Activated CD8-positive, alpha-beta T cell treated with anti-CD3 and anti-CD28 coated beads for 36 hours (primary cell): Measurements from ENCODE around the gene RALBP1. TPM values are rescaled to one million over a fixed set of nuclear protein-coding genes. Genes with fewer than 3 reads are reported as not detected.
A peak's percentile ranks its signal among the peaks of the same experiment; 100 is the strongest.

Source experiments
- ATAC-seq: fragments of 200-7000 bp; cut with Tn5 transposase; one replicate; pipeline ENCODE4 v1.10.0; 2021; ENCODE audit warnings: mild to moderate bottlenecking, moderate library complexity
- CTCF ChIA-PET: fragments of 350-600 bp; sonication (Branson Sonifier 250); formaldehyde crosslinking; loops from one replicate; lab custom pipeline; 2021; ENCODE audit warnings: antibody characterized with exemption; lab: Charles Lee
- POLR2A ChIA-PET: fragments of 350-600 bp; sonication (Branson Sonifier 250); formaldehyde crosslinking; loops from one replicate; lab custom pipeline; 2021; ENCODE audit warnings: antibody characterized with exemption; lab: Charles Lee
- DNase-seq: peaks from one replicate; pipeline ENCODE4 v3.0.0-alpha.2; 2020
- H3K27ac Mint-ChIP-seq: one replicate; pipeline ENCODE4 v1.8.0; 2021; ENCODE audit warnings: mild to moderate bottlenecking, mixed read lengths
- H3K27me3 Mint-ChIP-seq: one replicate; pipeline ENCODE4 v1.8.0; 2021; ENCODE audit warnings: mixed read lengths
- H3K36me3 Mint-ChIP-seq: one replicate; pipeline ENCODE4 v1.8.0; 2021; ENCODE audit warnings: low read depth, mixed read lengths
- H3K4me1 Mint-ChIP-seq: one replicate; pipeline ENCODE4 v1.8.0; 2021; ENCODE audit warnings: low read depth, mixed read lengths
- H3K4me3 Mint-ChIP-seq: one replicate; pipeline ENCODE4 v1.8.0; 2021; ENCODE audit warnings: mild to moderate bottlenecking, moderate library complexity, mixed read lengths
- H3K9me3 Mint-ChIP-seq: one replicate; pipeline ENCODE4 v1.8.0; 2021; ENCODE audit warnings: mixed read lengths
- intact Hi-C: fragments of 100-400 bp; cut with micrococcal nuclease; formaldehyde crosslinking; loops from one replicate; pipeline ENCODE4 v1.10.0; 2022
- total RNA-seq, 2 experiments: library from RNA; stranded (reverse); gene quantifications; one replicate each; pipeline ENCODE4 v1.2.3, GENCODE V29; 2021
- TF ChIP-seq, protein P1 (sequence below): fragments of 200-600 bp; IDR thresholded peaks from one replicate; pipeline ENCODE4 v1.8.0; 2022; ENCODE audit warnings: antibody characterized with exemption, mild to moderate bottlenecking

The RALBP1 gene
- total RNA-seq, 2 experiments from 2014 or later: 47.8 to 50.2 TPM

DNA sequence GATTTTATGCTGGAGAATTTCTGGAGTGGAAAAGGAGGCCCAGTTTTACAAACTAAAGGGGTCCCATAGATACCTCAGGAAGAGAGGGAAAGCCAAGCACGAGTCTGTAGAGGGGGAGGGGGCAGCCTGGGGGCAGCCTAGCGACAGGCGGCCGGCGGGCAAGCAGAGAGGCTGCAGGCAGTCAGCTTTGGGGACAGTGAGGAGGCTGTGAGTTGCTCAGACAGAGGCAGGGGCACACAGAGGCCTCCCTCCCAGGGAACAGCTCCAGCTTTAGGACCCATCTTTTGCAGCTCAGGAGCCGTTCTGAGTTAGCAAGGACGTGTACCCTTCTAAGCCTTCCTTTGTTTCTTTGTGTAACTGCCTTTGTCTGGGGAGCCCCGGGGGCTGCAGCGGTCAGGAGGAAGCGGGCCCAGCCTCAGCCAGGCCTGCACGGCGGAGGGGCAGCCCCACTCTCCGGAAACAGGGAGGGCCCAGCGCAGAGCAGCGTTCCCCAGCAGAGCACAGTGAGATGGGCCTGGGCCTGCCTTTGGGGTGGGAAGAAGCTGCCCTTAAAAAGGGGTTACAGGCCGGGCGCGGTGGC is 41.1 kb upstream of the RALBP1 start:
- peaks cover 6% of the 10 kb centered on the region for H3K4me1 Mint-ChIP-seq
- peak; percentile 24 for DNase-seq
- TF ChIP-seq, protein P1, sequence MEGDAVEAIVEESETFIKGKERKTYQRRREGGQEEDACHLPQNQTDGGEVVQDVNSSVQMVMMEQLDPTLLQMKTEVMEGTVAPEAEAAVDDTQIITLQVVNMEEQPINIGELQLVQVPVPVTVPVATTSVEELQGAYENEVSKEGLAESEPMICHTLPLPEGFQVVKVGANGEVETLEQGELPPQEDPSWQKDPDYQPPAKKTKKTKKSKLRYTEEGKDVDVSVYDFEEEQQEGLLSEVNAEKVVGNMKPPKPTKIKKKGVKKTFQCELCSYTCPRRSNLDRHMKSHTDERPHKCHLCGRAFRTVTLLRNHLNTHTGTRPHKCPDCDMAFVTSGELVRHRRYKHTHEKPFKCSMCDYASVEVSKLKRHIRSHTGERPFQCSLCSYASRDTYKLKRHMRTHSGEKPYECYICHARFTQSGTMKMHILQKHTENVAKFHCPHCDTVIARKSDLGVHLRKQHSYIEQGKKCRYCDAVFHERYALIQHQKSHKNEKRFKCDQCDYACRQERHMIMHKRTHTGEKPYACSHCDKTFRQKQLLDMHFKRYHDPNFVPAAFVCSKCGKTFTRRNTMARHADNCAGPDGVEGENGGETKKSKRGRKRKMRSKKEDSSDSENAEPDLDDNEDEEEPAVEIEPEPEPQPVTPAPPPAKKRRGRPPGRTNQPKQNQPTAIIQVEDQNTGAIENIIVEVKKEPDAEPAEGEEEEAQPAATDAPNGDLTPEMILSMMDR: no peak
- no peaks in the 10 kb centered on the region for H3K9me3 Mint-ChIP-seq
- H3K36me3 Mint-ChIP-seq: no peaks in the 10 kb centered on the region
- H3K4me3 Mint-ChIP-seq: no peak overlapping the region
- CTCF ChIA-PET: interaction anchor here (0.9 to 1.3 kb wide), 2 partner anchors 10 to 82 kb away, joined by 3 to 4 read pairs; no protein-coding TSS in a partner anchor
- intact Hi-C loops: no loop called here
- H3K27ac Mint-ChIP-seq: no peak overlapping the region
- POLR2A ChIA-PET: no interaction called here
- ATAC-seq: peak; percentile 65
- H3K27me3 Mint-ChIP-seq: peaks cover 3% of the 10 kb centered on the region

DNA sequence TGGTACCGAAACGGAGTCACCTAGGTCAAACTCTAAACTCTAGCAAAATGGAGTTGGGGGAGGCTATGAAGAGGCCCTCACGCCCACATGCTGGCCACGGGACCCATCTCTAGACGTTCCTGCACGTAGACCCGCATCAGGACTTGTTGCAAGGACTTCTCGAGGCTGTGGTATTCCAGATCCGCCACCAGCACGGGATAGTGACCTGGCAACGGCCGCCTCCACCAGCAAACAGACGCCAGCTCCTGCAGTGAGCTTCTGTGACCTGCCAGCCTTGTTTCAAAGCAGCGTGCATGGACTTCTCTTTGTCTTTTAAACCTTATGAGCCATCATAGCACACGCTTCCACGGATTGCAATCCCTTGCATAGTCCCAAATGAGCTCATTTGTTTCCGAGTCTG is 40.3 kb upstream of the RALBP1 start:
- TF ChIP-seq, protein P1: no peak
- POLR2A ChIA-PET: no interaction called here
- Mint-ChIP-seq H3K27ac (no peak overlapping the region), H3K4me1 (peaks cover 6% of the 10 kb centered on the region), H3K36me3 (no peaks in the 10 kb centered on the region), H3K4me3 (no peak overlapping the region), H3K9me3 (no peaks in the 10 kb centered on the region), H3K27me3 (peaks cover 3% of the 10 kb centered on the region)
- intact Hi-C loops: no loop called here
- DNase-seq: no peak
- no peak for ATAC-seq
- CTCF ChIA-PET: interaction anchor here (1.3 kb wide), 1 partner anchor 82 kb away, joined by 4 read pairs; no protein-coding TSS in a partner anchor

DNA sequence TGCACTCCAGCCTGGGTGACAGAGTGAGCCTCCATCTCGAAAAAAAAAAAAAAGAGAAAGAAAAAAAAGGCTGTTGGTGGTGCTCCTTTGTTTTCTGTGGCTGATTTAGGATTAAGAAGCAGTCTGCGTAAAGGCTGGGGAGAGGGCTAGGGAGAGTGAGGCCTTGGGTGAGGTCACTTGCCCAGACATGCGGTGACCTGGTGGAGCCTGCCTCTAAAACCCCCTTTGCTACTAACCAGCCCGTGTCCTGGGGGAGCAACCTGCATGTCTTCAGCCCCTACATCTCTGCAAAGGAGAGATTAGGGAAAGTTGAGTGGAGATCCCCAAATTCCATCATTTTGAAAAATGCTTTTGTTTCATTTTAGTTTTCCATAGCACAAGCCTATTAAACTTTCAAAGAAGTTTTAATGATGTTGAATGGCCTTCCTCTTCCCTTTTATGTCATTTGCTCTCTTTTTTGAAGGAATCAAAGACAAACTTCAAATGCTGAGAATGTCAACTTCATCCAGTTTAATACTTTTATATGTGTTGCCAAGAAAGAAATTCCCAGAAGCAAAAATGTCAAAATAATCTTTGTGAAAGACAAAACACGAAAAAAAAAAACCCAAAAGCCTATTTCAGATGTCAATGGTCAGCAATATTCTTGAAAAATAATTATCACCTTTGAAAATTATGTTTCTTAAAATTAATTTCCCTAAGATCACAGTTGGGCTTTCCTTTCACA is 38.9 kb upstream of the RALBP1 start:
- ChIA-PET CTCF (no interaction called here), POLR2A (no interaction called here)
- Mint-ChIP-seq H3K27ac (no peak overlapping the region), H3K4me1 (peaks cover 6% of the 10 kb centered on the region), H3K9me3 (no peaks in the 10 kb centered on the region), H3K4me3 (no peak overlapping the region), H3K27me3 (peaks cover 3% of the 10 kb centered on the region), H3K36me3 (no peaks in the 10 kb centered on the region)
- ATAC-seq (no peak), DNase-seq (no peak)
- TF ChIP-seq, protein P1: no peak
- intact Hi-C loops: no loop called here

DNA sequence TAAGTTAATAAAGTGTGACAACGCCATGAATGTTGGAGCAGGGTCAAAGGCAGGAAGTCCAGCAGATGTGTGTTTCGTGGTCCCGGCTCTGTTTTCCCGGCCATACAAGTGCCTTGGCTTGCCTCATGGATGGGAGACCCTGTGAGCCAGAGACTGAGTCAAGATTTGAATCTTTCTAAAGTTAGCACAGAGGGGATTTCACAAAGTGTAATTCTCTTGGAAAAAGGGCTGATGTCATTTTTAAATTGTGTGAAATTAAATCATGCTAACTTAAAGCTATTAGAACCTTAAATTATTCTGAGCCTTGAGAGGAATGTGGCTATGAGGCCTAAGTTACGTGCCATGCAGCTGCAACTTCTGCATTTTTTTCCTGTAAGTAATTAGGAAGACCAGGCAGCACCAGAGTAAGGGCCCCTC is 38.3 kb upstream of the RALBP1 start:
- ChIA-PET POLR2A (interaction anchor here (0.9 kb wide), 1 partner anchor 96 kb away, joined by 3 read pairs; no protein-coding TSS in a partner anchor), CTCF (no interaction called here)
- Mint-ChIP-seq H3K4me3 (no peak overlapping the region), H3K4me1 (peaks cover 6% of the 10 kb centered on the region), H3K9me3 (no peaks in the 10 kb centered on the region), H3K36me3 (no peaks in the 10 kb centered on the region), H3K27ac (no peak overlapping the region), H3K27me3 (peaks cover 3% of the 10 kb centered on the region)
- no peak for DNase-seq
- no peak for ATAC-seq
- intact Hi-C loops: no loop called here
- TF ChIP-seq, protein P1: no peak

DNA sequence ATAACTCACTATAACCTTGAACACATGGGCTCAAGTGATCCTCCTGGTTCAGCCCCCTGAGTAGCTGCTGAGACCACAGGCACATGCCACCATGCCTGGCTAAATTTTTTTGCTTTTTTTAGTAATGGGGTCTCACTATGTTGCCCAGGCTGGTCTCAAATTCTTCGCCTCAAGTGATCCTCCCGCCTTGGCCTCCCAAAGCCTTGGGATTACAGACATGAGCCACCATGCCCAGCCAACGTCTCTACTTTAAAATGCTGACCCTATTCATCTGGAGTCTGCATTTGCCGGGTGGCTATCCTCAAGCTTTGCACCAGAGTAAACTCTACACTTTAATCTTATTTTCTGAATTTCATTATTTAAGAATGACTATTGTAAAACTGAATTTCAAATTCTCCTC is 37.6 kb upstream of the RALBP1 start:
- DNase-seq (no peak), ATAC-seq (no peak)
- Mint-ChIP-seq H3K27ac (no peak overlapping the region), H3K4me1 (peaks cover 6% of the 10 kb centered on the region), H3K4me3 (no peak overlapping the region), H3K27me3 (peaks cover 3% of the 10 kb centered on the region), H3K9me3 (no peaks in the 10 kb centered on the region), H3K36me3 (no peaks in the 10 kb centered on the region)
- CTCF ChIA-PET: no interaction called here
- TF ChIP-seq, protein P1: no peak
- intact Hi-C loops: no loop called here
- POLR2A ChIA-PET: interaction anchor here (0.9 kb wide), 1 partner anchor 96 kb away, joined by 3 read pairs; no protein-coding TSS in a partner anchor
